ENCODE data around the gene GALR2. TPM values are rescaled to one million over a fixed set of nuclear protein-coding genes. Genes with fewer than 3 reads are reported as not detected.

Gene GALR2
- total and polyA plus RNA-seq, 9 of the 15 experiments (the other 6 are each of a cell fraction or from before 2014, with no cell fraction given), result 0.34 TPM; not detected in 8

GRCh38 chr17:76119409-76120371 is 45.1 kb downstream of the GALR2 start:
- ChIA-PET POLR2A (interaction anchor here (0.6 to 11.3 kb wide), 3 partner anchors 8 to 152 kb away, joined by 3 to 157 read pairs (median 3); no protein-coding TSS in a partner anchor), CTCF (ENCODE audit: low intra/inter-chr PET ratio) (interaction anchor here (6.9 kb wide), 1 partner anchor 160 kb away, joined by 89 read pairs; no protein-coding TSS in a partner anchor)
- TF ChIP-seq CBX3 (IDR thresholded peaks at IDR 0.05; ENCODE audit: borderline replicate concordance in 1 of 2, low read length in 2 of 2) (no peak), CREBBP (IDR thresholded peaks at IDR 0.05; ENCODE audit: low read depth, low read length) (no peak), ZNF407 (IDR thresholded peaks at IDR 0.05; ENCODE audit: low read depth) (no peak), ETV6 (IDR thresholded peaks at IDR 0.05; ENCODE audit: borderline replicate concordance in 1 of 2, low read depth in 2 of 2, low read length in 1 of 2) (no peak), ETV6 (CRISPR knock-in tag; IDR thresholded peaks at IDR 0.05; ENCODE audit: borderline replicate concordance) (no peak), ELK1 (CRISPR knock-in tag; IDR thresholded peaks at IDR 0.05) (no peak)
- Histone ChIP-seq H3K27ac (ENCODE audit: extremely low read depth, low read depth, low read length) (no peak overlapping the region), H3K79me2 (ENCODE audit: control insufficient read depth, insufficient read depth, low read length) (no peaks in the 10 kb centered on the region), H4K20me1 (replicated peaks; ENCODE audit: control insufficient read depth, insufficient read depth, low read length) (no peaks in the 10 kb centered on the region), H3K9ac (ENCODE audit: insufficient read depth in 1 of 2, low read depth in 2 of 2, low read length in 2 of 2) (no peak overlapping the region), H2AFZ (ENCODE audit: low read depth, low read length) (no peak overlapping the region), H3K4me3 (no peak overlapping the region), H3K4me1 (replicated peaks in 1 of 2; ENCODE audit: control insufficient read depth in 2 of 2, insufficient read depth in 2 of 2, low read length in 2 of 2) (peaks cover 5 to 21% of the 10 kb centered on the region in 2 experiments; a peak in 4 of 5 replicates), H3K4me2 (ENCODE audit: insufficient read depth, low read length) (no peak overlapping the region), H3K36me3 (ENCODE audit: control insufficient read depth, insufficient read depth, low read length) (no peaks in the 10 kb centered on the region), H3K9me3 (replicated peaks; ENCODE audit: control insufficient read depth, insufficient read depth, low read depth, low read length) (no peaks in the 10 kb centered on the region), H3K9me1 (ENCODE audit: control insufficient read depth, insufficient read depth, low read length) (peaks cover 4% of the 10 kb centered on the region), H3K27me3 (ENCODE audit: control insufficient read depth in 2 of 2, insufficient read depth in 2 of 2, low read length in 2 of 2) (no peaks in the 10 kb centered on the region)
- in situ Hi-C loops (cut with MboI) (no loop called here), intact Hi-C loops (cut with micrococcal nuclease) (loop anchor here (5.0 kb wide), 3 partner anchors 63 to 178 kb away; no protein-coding TSS in a partner anchor)
- no TSS peak for BruUV-seq (replicated peaks)
- FAIRE-seq, result no peak
- ATAC-seq, result no peak
- WGBS (ENCODE audit: insufficient coverage, low coverage, missing lambda C conversion rate), result 61% methylated on average over 19 of the region's 19 CpGs
- DNase-seq (ENCODE audit: extremely low read depth in 1 of 4, low spot score in 3 of 4), result no peak

Data from K562 (cell line).